NCI-H524 (cell line): ENCODE results near the gene RANBP17.

ENCODE experiments used
- DNase-seq, 2 experiments: peaks; one replicate each; lab custom pipeline; 2025; lab: John Stamatoyannopoulos, UW

Gene RANBP17

DNA sequence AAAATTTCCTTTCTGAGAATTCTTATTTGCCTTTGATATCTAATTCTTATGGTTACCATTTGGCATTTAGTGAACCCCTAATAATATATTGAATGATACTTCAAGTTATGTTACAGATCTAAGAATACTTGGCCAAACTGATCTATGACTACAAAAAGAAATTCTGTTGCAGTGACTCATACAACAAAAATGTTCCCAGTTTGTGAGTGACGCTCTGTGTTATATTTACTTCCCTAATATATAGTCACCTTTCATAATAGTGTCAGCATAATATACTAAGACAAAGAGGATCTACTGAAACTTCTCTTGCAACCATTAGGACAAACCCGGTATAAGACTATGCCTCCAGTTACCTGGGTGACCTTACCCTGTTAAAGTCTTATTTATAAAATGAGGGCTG is 230.4 kb downstream of the RANBP17 start:
- DNase-seq = no peak

- peak in 1 of 2 experiments; percentile 26 for DNase-seq
Observed at GRCh38 chr5:171093598-171093997, 231.8 kb downstream of the RANBP17 start.

- no peak for DNase-seq
Observed at GRCh38 chr5:171094356-171094755, 232.5 kb downstream of the RANBP17 start.

GRCh38 chr5:171102877-171103610 is 241.2 kb downstream of the RANBP17 start:
- no peak for DNase-seq

GRCh38 chr5:171107669-171108068 is 245.9 kb downstream of the RANBP17 start:
- DNase-seq = no peak

DNA sequence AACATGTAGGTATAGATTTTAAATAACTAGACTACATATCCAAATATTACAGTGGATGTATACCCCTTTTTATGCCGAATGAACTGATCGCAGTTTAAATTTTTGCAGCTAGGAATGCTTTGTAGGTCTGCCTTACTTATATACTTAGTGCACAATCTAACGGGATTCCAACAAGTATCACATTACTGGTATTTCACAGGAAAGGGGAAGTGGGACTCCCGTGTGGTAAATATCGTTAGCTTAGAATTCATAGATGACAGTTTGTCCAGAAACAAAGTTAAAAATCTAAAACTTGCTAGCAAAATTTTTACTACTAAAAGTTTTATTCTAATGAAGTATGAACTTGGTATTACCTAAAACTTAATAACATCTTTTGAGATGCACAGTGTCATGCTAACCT is 253.7 kb downstream of the RANBP17 start:
- DNase-seq = no peak

DNA sequence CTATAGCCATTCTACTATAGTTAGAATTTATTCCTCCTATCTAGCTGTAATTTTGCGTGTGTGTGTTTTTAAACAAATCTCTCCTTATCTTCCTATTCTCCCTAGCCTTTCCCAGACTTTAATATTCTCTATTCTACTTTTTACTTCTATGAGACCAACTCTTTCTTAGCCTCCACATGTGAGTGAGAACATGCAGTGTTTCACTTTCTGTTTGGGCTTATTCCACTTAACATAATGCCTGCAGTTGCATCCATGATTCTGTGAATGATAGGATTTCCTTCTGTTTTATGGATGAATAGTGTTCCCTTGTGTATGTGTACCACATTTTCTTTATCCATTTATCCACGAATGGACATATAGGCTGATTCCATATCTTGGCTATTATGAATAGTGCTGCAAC is 254.9 kb downstream of the RANBP17 start:
- DNase-seq = no peak

GRCh38 chr5:171120986-171121622 is 259.3 kb downstream of the RANBP17 start:
- no peak for DNase-seq

- DNase-seq = no peak
Observed at GRCh38 chr5:171121638-171122037, 259.8 kb downstream of the RANBP17 start.

DNA sequence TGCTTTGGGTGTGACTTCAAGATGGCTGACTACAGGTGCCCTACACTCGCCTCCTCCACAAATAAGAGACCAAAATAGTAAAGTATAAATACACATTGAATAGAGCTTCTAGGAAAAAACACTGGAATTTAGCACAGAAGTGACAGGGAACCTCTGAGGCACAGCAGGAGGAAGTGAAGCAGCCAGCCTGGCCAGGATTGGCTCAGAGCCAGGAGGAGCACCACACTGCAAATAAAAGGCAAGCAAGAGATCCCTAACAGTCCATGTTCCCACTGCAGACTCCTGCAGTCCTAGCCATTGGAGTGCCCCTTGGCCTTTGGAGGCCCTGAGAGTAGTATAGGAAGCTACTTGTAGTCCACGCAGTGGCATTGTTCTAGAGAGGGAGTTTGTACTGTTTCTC is 260.6 kb downstream of the RANBP17 start:
- no peak for DNase-seq

DNA sequence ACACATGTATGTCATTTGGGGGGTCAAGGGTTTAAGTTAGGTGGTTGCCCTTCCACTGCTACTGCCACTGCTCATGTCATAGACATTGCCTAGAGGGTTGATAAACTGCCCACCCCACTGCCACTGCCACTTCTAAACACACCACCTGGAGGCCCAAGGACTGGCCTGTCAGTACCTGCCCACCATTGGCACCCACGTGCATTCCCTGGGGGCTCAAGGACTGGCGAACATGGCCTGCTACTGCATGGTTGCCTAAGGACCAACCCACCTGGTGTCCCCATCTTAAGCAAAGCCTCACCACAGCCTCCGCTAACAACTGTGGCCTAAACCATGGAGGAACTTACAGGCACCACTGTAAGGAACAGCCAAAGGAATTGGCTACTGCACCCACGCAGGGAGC is 261.6 kb downstream of the RANBP17 start:
- no peak for DNase-seq

DNA sequence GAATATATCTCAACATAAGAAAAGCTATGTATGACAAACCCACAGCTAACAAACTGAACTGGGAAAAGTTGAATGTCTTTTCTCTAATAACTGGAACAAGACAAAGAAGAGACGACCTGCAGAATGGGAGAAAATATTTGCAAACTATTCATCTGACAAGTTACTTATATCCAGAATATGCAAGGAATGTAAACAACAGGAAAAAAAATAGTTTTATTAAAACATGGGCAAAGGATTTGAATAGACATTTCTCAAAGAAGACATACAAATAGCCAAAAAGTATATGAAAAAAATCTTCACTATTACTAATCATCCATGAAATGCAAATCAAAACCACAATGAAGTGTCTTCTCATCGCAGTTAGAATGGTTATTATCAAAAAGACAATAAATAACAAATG is 265.5 kb downstream of the RANBP17 start:
- no peak for DNase-seq

GRCh38 chr5:171128136-171128535 is 266.3 kb downstream of the RANBP17 start:
- DNase-seq = no peak

DNA sequence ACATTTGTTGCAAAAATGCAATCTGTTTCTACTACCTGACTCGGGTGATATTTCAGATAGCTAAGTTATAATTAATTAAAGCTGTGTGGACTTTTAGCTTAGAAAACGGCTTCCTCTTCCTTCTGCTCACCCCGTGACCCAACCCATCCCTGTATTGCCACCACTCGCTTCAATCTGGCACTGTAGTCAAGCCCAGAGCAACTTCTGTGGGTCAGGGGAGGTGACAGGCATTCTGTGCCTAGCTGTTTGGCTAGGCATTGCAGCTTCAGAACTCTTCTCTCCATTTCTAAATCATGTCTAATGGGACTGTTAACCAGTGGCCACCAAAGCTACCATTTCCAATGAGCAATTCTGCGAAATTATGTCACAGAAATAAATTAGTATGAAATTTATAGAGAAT is 267.5 kb downstream of the RANBP17 start:
- DNase-seq = no peak

DNA sequence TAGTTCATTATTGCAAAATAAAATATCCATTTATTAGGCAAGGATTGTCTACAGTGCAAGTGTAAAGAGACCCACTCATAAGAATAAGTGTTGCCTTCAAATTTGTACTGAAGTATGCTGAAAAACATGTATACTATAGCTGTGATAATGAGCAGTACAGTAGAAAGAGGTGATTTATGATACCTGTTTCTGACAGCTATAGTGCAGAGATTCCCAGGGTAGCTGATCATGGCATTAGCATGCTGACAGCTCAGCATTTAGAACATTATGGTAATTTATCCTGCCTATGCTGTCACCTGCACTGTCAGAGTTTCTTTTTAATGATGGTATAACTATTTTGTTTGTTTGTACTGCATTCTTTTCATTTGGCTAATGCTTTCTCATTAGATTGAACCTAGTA is 269.7 kb downstream of the RANBP17 start:
- DNase-seq = no peak

DNA sequence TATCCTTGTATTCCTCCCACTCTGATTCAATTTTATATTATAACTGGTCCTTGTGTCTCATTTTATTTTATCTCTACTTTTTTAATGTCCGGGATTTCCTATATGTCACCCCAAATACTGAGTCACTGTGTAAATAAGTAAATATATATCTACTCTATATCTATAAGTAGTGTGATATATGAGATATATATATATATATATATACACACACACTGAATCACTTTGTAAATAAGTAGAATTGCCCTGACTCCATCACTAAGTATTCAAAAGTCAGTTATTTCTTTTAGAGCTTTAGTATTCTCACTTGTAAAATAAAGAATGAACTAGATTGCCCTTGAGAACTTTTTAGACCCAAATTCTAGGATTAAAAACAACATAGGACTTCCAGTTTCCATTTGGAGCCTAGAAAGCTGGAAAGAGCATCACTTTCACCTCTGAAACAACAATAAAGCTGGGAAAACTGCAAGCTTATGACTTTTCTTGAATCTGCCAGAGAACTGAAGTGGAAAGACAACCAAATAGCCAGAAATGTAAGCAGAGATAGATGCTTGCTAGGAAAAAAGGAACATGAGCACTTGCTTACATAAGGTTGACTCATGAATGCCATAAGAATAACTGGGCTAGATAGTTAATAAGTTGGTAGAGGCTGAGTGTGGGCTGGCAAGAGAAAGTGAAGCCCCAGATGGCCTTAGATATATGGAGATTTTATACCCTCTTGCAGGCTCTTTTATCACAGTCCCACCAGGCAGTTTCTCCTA is 276.1 kb downstream of the RANBP17 start:
- no peak for DNase-seq

DNA sequence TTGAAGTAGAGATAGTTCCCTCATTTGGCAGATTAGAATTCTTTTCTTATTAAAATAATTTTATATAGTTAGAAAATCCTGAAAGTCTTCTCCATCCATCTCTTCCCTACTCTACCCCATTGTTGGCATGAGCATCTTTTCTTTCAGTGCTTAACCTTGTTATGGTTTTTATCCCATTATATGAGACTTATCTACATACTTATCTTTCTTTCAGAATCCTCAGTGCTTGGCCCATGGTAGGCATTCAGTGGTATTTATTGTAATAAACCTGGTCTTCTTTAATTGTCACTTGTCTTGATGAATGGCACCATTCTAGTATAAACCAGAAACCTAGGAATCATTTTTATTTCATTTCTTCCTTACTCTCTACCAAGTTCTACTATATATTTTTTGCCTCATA is 277.4 kb downstream of the RANBP17 start:
- DNase-seq = no peak

- no peak for DNase-seq
Observed at GRCh38 chr5:171142617-171143016, 280.8 kb downstream of the RANBP17 start.

- DNase-seq = no peak
Observed at GRCh38 chr5:171143171-171143570, 281.4 kb downstream of the RANBP17 start.

GRCh38 chr5:171143926-171144325 is 282.1 kb downstream of the RANBP17 start:
- DNase-seq = no peak

- DNase-seq = no peak
Observed at GRCh38 chr5:171149333-171149732, 287.5 kb downstream of the RANBP17 start.

GRCh38 chr5:171149772-171150171 is 288.0 kb downstream of the RANBP17 start:
- DNase-seq = peak; percentile 82 to 95

DNA sequence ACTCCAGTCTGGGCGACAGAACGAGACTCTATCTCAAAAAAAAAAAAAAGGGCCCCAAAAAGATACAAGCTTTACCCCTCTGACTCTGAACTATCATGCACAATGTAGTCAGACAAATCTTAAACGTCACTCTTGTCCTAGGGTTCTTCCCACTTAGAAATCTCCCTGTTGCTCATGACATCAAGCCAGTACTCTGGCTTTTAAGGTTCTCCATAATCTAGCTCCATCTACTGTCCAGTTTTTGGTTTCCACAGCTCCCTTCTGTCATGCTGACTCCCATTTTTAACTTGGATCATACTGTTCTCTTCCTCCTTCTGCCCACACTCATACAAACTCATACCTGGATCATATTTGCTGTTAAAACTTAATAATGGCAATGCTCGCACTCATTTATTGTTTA is 290.6 kb downstream of the RANBP17 start:
- DNase-seq = peak; percentile 7 to 57
